Gastroesophageal sphincter (tissue), 4 donors: ENCODE results near the gene NLRP7. TPM values are rescaled to one million over a fixed set of nuclear protein-coding genes. Genes with fewer than 3 reads are reported as not detected.

ENCODE experiments used
- ATAC-seq: fragments of 150-250 bp; one replicate; pipeline ENCODE4 v1.9.1; 2016; ENCODE audit warnings: mild to moderate bottlenecking, moderate library complexity
- H3K27ac ChIP-seq, 4 donors: fragments of 200-600 bp; sonication (generic) in 3 of 4; 1 replicate in 3 of 4; 2 replicates in 1 of 4; pipeline ENCODE4 v1.5.1; 2016 to 2019
- H3K27me3 ChIP-seq: fragments of 200-600 bp; sonication (generic); one replicate; pipeline ENCODE4 v1.5.1; 2019
- H3K36me3 ChIP-seq, 2 donors: fragments of 200-600 bp; sonication (generic); one replicate each; pipeline ENCODE4 v1.5.1; 2019; ENCODE audit warnings: control low read depth in 1 of 2
- H3K4me1 ChIP-seq, 3 donors: fragments of 200-600 bp; sonication (generic); 1 replicate in 2 of 3; 2 replicates in 1 of 3; pipeline ENCODE4 v1.5.1; 2016 to 2019; ENCODE audit warnings: control low read depth in 2 of 3
- H3K4me3 ChIP-seq, 2 donors: fragments of 200-600 bp; sonication (generic); one replicate each; pipeline ENCODE4 v1.5.1; 2019; ENCODE audit warnings: mild to moderate bottlenecking in 1 of 2, moderate library complexity in 1 of 2
- H3K9me3 ChIP-seq, 3 donors: fragments of 200-600 bp; sonication (generic); one replicate each; pipeline ENCODE4 v1.5.1; 2017 to 2019; ENCODE audit warnings: control low read depth in 2 of 3
- CTCF ChIP-seq, 4 experiments: fragments of 200-600 bp in 2 of 4; fragments of 450-650 bp in 2 of 4; sonication (generic) in 1 of 4; IDR thresholded peaks; one replicate each; pipeline ENCODE4 v1.5.1; 2017 to 2019; ENCODE audit warnings: antibody characterized with exemption in 4 of 4, mild to moderate bottlenecking in 2 of 4, moderate library complexity in 2 of 4
- EP300 ChIP-seq: sonication (generic); formaldehyde crosslinking; IDR thresholded peaks from one replicate; pipeline ENCODE4 v1.6.1; 2017; ENCODE audit warnings: antibody characterized with exemption, mild to moderate bottlenecking
- POLR2A ChIP-seq, 2 donors: fragments of 450-650 bp; IDR thresholded peaks; one replicate each; pipeline ENCODE4 v1.6.1; 2017; ENCODE audit warnings: antibody characterized with exemption in 2 of 2, mild to moderate bottlenecking in 2 of 2, moderate library complexity in 1 of 2
- POLR2AphosphoS5 ChIP-seq: sonication (generic); formaldehyde crosslinking; IDR thresholded peaks from one replicate; pipeline ENCODE4 v1.6.1; 2017; ENCODE audit warnings: antibody characterized with exemption
- WGBS, 2 donors: methylation state at CpG; one replicate each; pipeline ENCODE4 v1.1.5; 2018; ENCODE audit warnings: low coverage in 1 of 2; 5-methylcytosine and 5-hydroxymethylcytosine counted together
- total RNA-seq, 4 donors: library from RNA; depleted of rRNA; stranded (reverse); fragments of >200 nt; gene quantifications; one replicate each; pipeline ENCODE4 v1.1.0, GENCODE V29; 2016

The NLRP7 gene
- total RNA-seq, 4 donors from 2014 or later, result not detected

GRCh38 chr19:54883228-54883627, 64.1 kb downstream of the NLRP7 start:
- no peak for TF ChIP-seq POLR2A (IDR thresholded peaks at IDR 0.05)
- TF ChIP-seq EP300, result no peak
- no peak for TF ChIP-seq POLR2AphosphoS5
- no peak for TF ChIP-seq CTCF (IDR thresholded peaks at IDR 0.05)
- Histone ChIP-seq H3K9me3 (no peaks in the 10 kb centered on the region), H3K4me1 (no peaks in the 10 kb centered on the region), H3K27ac (no peak overlapping the region), H3K27me3 (peaks cover 68% of the 10 kb centered on the region), H3K4me3 (no peak overlapping the region), H3K36me3 (no peaks in the 10 kb centered on the region)
- WGBS, 2 donors, result 83 to 100% methylated on average over 2 of the region's 9 CpGs
- ATAC-seq, result no peak

GRCh38 chr19:54882758-54883157, 64.6 kb downstream of the NLRP7 start:
- H3K4me3 ChIP-seq, result no peak overlapping the region
- ATAC-seq, result no peak
- H3K9me3 ChIP-seq, result no peaks in the 10 kb centered on the region
- H3K36me3 ChIP-seq, result no peaks in the 10 kb centered on the region
- 50 to 74% methylated on average over 3 to 7 of the region's 7 CpGs for WGBS, 2 donors
- no peak overlapping the region for H3K27ac ChIP-seq
- no peak for TF ChIP-seq POLR2A (IDR thresholded peaks at IDR 0.05)
- TF ChIP-seq EP300, result no peak
- TF ChIP-seq CTCF (IDR thresholded peaks at IDR 0.05), result no peak
- no peak for TF ChIP-seq POLR2AphosphoS5
- peaks cover 67% of the 10 kb centered on the region for H3K27me3 ChIP-seq
- H3K4me1 ChIP-seq, result no peaks in the 10 kb centered on the region

- no peaks in the 10 kb centered on the region for H3K36me3 ChIP-seq
- WGBS, 2 donors, result 50% methylated on average over 2 of the region's 6 CpGs; no CpG with 5 or more reads in 1 of the 2 donors
- H3K4me3 ChIP-seq, result no peak overlapping the region
- ATAC-seq, result no peak
- peaks cover 58% of the 10 kb centered on the region for H3K27me3 ChIP-seq
- TF ChIP-seq CTCF (IDR thresholded peaks at IDR 0.05) (no peak), EP300 (no peak), POLR2A (IDR thresholded peaks at IDR 0.05) (no peak), POLR2AphosphoS5 (no peak)
- no peaks in the 10 kb centered on the region for H3K9me3 ChIP-seq
- H3K4me1 ChIP-seq, result no peaks in the 10 kb centered on the region
- no peak overlapping the region for H3K27ac ChIP-seq
Measured at GRCh38 chr19:54881884-54882283, 65.4 kb downstream of the NLRP7 start.

- Histone ChIP-seq H3K4me3 (no peak overlapping the region), H3K36me3 (no peaks in the 10 kb centered on the region), H3K9me3 (no peaks in the 10 kb centered on the region), H3K4me1 (no peaks in the 10 kb centered on the region), H3K27ac (no peak overlapping the region), H3K27me3 (peaks cover 23% of the 10 kb centered on the region)
- 60 to 71% methylated on average over 3 of the region's 3 CpGs for WGBS, 2 donors
- TF ChIP-seq POLR2A (IDR thresholded peaks at IDR 0.05), result no peak
- TF ChIP-seq EP300, result no peak
- TF ChIP-seq POLR2AphosphoS5, result no peak
- no peak for TF ChIP-seq CTCF (IDR thresholded peaks at IDR 0.05)
- ATAC-seq, result no peak
Measured at GRCh38 chr19:54877471-54877870, 69.9 kb downstream of the NLRP7 start.

GRCh38 chr19:54875506-54875905, 71.8 kb downstream of the NLRP7 start:
- Histone ChIP-seq H3K4me1 (no peaks in the 10 kb centered on the region), H3K4me3 (no peak overlapping the region), H3K27me3 (peaks cover 9% of the 10 kb centered on the region), H3K9me3 (peaks cover 0 to 3% (median 0%) of the 10 kb centered on the region in 3 donors), H3K27ac (no peak overlapping the region), H3K36me3 (no peaks in the 10 kb centered on the region)
- no peak for ATAC-seq
- TF ChIP-seq CTCF (IDR thresholded peaks at IDR 0.05) (no peak), EP300 (no peak), POLR2A (IDR thresholded peaks at IDR 0.05) (no peak), POLR2AphosphoS5 (no peak)
- 51 to 63% methylated on average over 2 of the region's 2 CpGs for WGBS, 2 donors
